ENCODE data around the gene CEP250.

Gene CEP250

GRCh38 chr20:35473684-35474083 lies 18.3 kb downstream of the CEP250 start:
- TF ChIP-seq CTCF (IDR thresholded peaks at IDR 0.05; ENCODE audit: borderline replicate concordance, control extremely low read depth, extremely low read depth, insufficient read depth, missing control alignments): no peak
- DNase-seq (ENCODE audit: low spot score): no peak
- in situ Hi-C loops (cut with MboI; ENCODE audit: low sequenced_read_pairs, unreplicated experiment): no loop called here

- TF ChIP-seq CTCF (IDR thresholded peaks at IDR 0.05; ENCODE audit: borderline replicate concordance, control extremely low read depth, extremely low read depth, insufficient read depth, missing control alignments): no peak
- DNase-seq (ENCODE audit: low spot score): no peak
- in situ Hi-C loops (cut with MboI; ENCODE audit: low sequenced_read_pairs, unreplicated experiment): no loop called here
Measured at GRCh38 chr20:35474303-35474871, 19.0 kb downstream of the CEP250 start.

- DNase-seq (ENCODE audit: low spot score): no peak
- no peak for TF ChIP-seq CTCF (IDR thresholded peaks at IDR 0.05; ENCODE audit: borderline replicate concordance, control extremely low read depth, extremely low read depth, insufficient read depth, missing control alignments)
- in situ Hi-C loops (cut with MboI; ENCODE audit: low sequenced_read_pairs, unreplicated experiment): no loop called here
Measured at GRCh38 chr20:35476288-35476687, 20.9 kb downstream of the CEP250 start.

GRCh38 chr20:35478804-35479472 lies 23.5 kb downstream of the CEP250 start:
- peak; percentile 23 for TF ChIP-seq CTCF (IDR thresholded peaks at IDR 0.05; ENCODE audit: borderline replicate concordance, control extremely low read depth, extremely low read depth, insufficient read depth, missing control alignments)
- no peak for DNase-seq (ENCODE audit: low spot score)
- in situ Hi-C loops (cut with MboI; ENCODE audit: low sequenced_read_pairs, unreplicated experiment): no loop called here

GRCh38 chr20:35479798-35480197 lies 24.4 kb downstream of the CEP250 start:
- TF ChIP-seq CTCF (IDR thresholded peaks at IDR 0.05; ENCODE audit: borderline replicate concordance, control extremely low read depth, extremely low read depth, insufficient read depth, missing control alignments): no peak
- in situ Hi-C loops (cut with MboI; ENCODE audit: low sequenced_read_pairs, unreplicated experiment): no loop called here
- DNase-seq (ENCODE audit: low spot score): no peak

GRCh38 chr20:35487479-35487878 lies 32.1 kb downstream of the CEP250 start:
- no peak for TF ChIP-seq CTCF (IDR thresholded peaks at IDR 0.05; ENCODE audit: borderline replicate concordance, control extremely low read depth, extremely low read depth, insufficient read depth, missing control alignments)
- DNase-seq (ENCODE audit: low spot score): no peak
- in situ Hi-C loops (cut with MboI; ENCODE audit: low sequenced_read_pairs, unreplicated experiment): no loop called here
